ENCODE measurements around the gene SELP.

GRCh38 chr1:169634145-169634544 is 4.2 kb upstream of the SELP start:
- TF ChIP-seq EZH2 (optimal IDR thresholded peaks at IDR 0.05; ENCODE audit: low read depth, low read length) = no peak
- TF ChIP-seq CTCF (IDR thresholded peaks at IDR 0.05; ENCODE audit: low read length) = no peak
